B cell (primary cell): ENCODE measurements around the gene WFDC5. TPM values are rescaled to one million over a fixed set of nuclear protein-coding genes. Genes with fewer than 3 reads are reported as not detected.

Experiments used
- ATAC-seq: fragments of 200-7000 bp; cut with Tn5 transposase; one replicate; pipeline ENCODE4 v1.10.0; 2021; ENCODE audit warnings: low read depth, mild to moderate bottlenecking, moderate number of reproducible peaks, moderate library complexity
- CTCF ChIA-PET: fragments of 350-600 bp; sonication (Branson Sonifier 250); formaldehyde crosslinking; loops from one replicate; lab custom pipeline; 2021; ENCODE audit warnings: antibody characterized with exemption, inconsistent platforms; lab: Charles Lee
- POLR2A ChIA-PET: fragments of 350-600 bp; sonication (Branson Sonifier 250); formaldehyde crosslinking; loops from one replicate; lab custom pipeline; 2021; ENCODE audit warnings: antibody characterized with exemption; lab: Charles Lee
- DNase-seq: peaks from one replicate; pipeline ENCODE4 v3.0.0; 2013
- H2AFZ ChIP-seq: 2 replicates; pipeline ENCODE4 v1.6.1; 2012; ENCODE audit warnings: mild to moderate bottlenecking, low read depth, low read length; ENCODE audit not compliant: insufficient read depth, poor library complexity, severe bottlenecking
- H3K27ac ChIP-seq, 2 donors: 1 replicate in 1 of 2; 2 replicates in 1 of 2; pipeline ENCODE4 v1.5.1; 2012 to 2013; ENCODE audit warnings: low read length in 2 of 2, mild to moderate bottlenecking in 2 of 2, moderate library complexity in 1 of 2
- H3K27me3 ChIP-seq, 4 experiments: fragments of 200-600 bp in 1 of 4; sonication (generic) in 1 of 4; replicated peaks in 1 of 4; 1 replicate in 2 of 4; 2 replicates in 2 of 4; pipeline versions ENCODE4 v1.6.1 to v1.7.0; 2013 to 2016; ENCODE audit warnings: low read length in 3 of 4, mild to moderate bottlenecking in 2 of 4, mixed read lengths in 1 of 4, moderate library complexity in 1 of 4; ENCODE audit not compliant: insufficient read depth in 4 of 4, control insufficient read depth in 3 of 4; ENCODE audit errors: control extremely low read depth in 1 of 4
- H3K36me3 ChIP-seq, 2 experiments: replicated peaks in 1 of 2; 1 replicate in 1 of 2; 2 replicates in 1 of 2; pipeline versions ENCODE4 v1.6.1 to v1.7.1; 2013; ENCODE audit warnings: low read length in 1 of 2; ENCODE audit not compliant: insufficient read depth in 2 of 2, control insufficient read depth in 1 of 2; ENCODE audit errors: control extremely low read depth in 1 of 2, extremely low read depth in 1 of 2
- H3K4me1 ChIP-seq, 2 donors: fragments of 200-600 bp in 1 of 2; sonication (generic) in 1 of 2; 1 replicate in 1 of 2; 2 replicates in 1 of 2; pipeline versions ENCODE4 v1.5.1 to v1.6.1; 2013 to 2017; ENCODE audit warnings: low read length in 2 of 2; ENCODE audit not compliant: control insufficient read depth in 2 of 2, insufficient read depth in 2 of 2
- H3K4me2 ChIP-seq: replicated peaks from 2 replicates; pipeline ENCODE3; 2012; ENCODE audit warnings: mild to moderate bottlenecking, low read depth, low read length; ENCODE audit not compliant: poor library complexity, severe bottlenecking
- H3K4me3 ChIP-seq, 5 experiments: fragments of 200-600 bp in 1 of 5; sonication (generic) in 1 of 5; 1 replicate in 3 of 5; 2 replicates in 2 of 5; pipeline versions ENCODE4 v1.5.1 to v1.7.0; 2011 to 2016; ENCODE audit warnings: low read length in 4 of 5, mild to moderate bottlenecking in 4 of 5, low read depth in 2 of 5, control low read depth in 1 of 5, moderate library complexity in 1 of 5; ENCODE audit not compliant: insufficient read depth in 1 of 5; ENCODE audit errors: control extremely low read depth in 1 of 5, extremely low read depth in 1 of 5
- H3K79me2 ChIP-seq: fragments of 200-600 bp; sonication (generic); one replicate; pipeline ENCODE4 v1.6.0; 2016; ENCODE audit warnings: low read length; ENCODE audit not compliant: control insufficient read depth, insufficient read depth
- H3K9ac ChIP-seq: fragments of 200-600 bp; sonication (generic); 2 replicates; pipeline ENCODE4 v1.6.1; 2017; ENCODE audit warnings: mild to moderate bottlenecking, low read length, moderate library complexity
- H3K9me3 ChIP-seq, 3 donors: one replicate each; pipeline versions ENCODE4 v1.6.1 to v1.7.1; 2013; ENCODE audit warnings: low read length in 2 of 3; ENCODE audit not compliant: control insufficient read depth in 2 of 3, insufficient read depth in 1 of 3; ENCODE audit errors: control extremely low read depth in 1 of 3
- H4K20me1 ChIP-seq: 2 replicates; pipeline ENCODE4 v1.6.0; 2012; ENCODE audit warnings: mild to moderate bottlenecking, low read length; ENCODE audit not compliant: insufficient read depth, control insufficient read depth, poor library complexity, severe bottlenecking
- H3K27ac Mint-ChIP-seq: one replicate; pipeline ENCODE4 v1.8.0; 2021; ENCODE audit warnings: mixed read lengths
- H3K27me3 Mint-ChIP-seq: one replicate; pipeline ENCODE4 v1.8.0; 2021; ENCODE audit warnings: mixed read lengths
- H3K4me1 Mint-ChIP-seq: one replicate; pipeline ENCODE4 v1.8.0; 2021; ENCODE audit warnings: mixed read lengths
- H3K4me3 Mint-ChIP-seq: one replicate; pipeline ENCODE4 v1.8.0; 2021; ENCODE audit warnings: mixed read lengths
- H3K9me3 Mint-ChIP-seq: one replicate; pipeline ENCODE4 v1.8.0; 2022; ENCODE audit warnings: mixed read lengths; ENCODE audit not compliant: insufficient read depth
- CTCF ChIP-seq: fragments of 200-600 bp; IDR thresholded peaks from one replicate; pipeline ENCODE4 v1.8.0; 2022; ENCODE audit warnings: antibody characterized with exemption, mild to moderate bottlenecking
- EZH2 ChIP-seq: IDR thresholded peaks from 2 replicates; pipeline ENCODE4 v1.6.1; 2012; ENCODE audit warnings: borderline replicate concordance, low read depth, mild to moderate bottlenecking, moderate library complexity, low read length; ENCODE audit not compliant: insufficient read depth, poor library complexity, severe bottlenecking
- WGBS: methylation state at CpG from one replicate; pipeline ENCODE4 v1.1.5; 2013; ENCODE audit warnings: missing lambda C conversion rate; ENCODE audit not compliant: insufficient coverage; 5-methylcytosine and 5-hydroxymethylcytosine counted together
- intact Hi-C: fragments of 100-400 bp; cut with micrococcal nuclease; formaldehyde crosslinking; loops from one replicate; pipeline ENCODE4 v1.10.0; 2022
- polyA plus RNA-seq: library from polyadenylated mRNA; depleted of rRNA; stranded (reverse); fragments of >200 nt; gene quantifications from 2 replicates; pipeline ENCODE4 v1.2.3, GENCODE V29; 2012
- total RNA-seq, 2 donors: library from RNA; stranded (reverse); fragments of 120-200 nt in 1 of 2; gene quantifications; 1 replicate in 1 of 2; 2 replicates in 1 of 2; pipeline versions ENCODE4 v1.2.3 to v1.2.4, GENCODE V29; 2013 to 2022

WFDC5 gene
- total and polyA plus RNA-seq, 2 donors (not counting 1 experiment from before 2014, with no cell fraction given) = not detected

- no CpG with 5 or more reads among the region's 2 CpGs for WGBS
- H3K27me3 ChIP-seq = peaks cover 0 to 27% (median 8%) of the 10 kb centered on the region in 4 experiments
- no peak for DNase-seq
- no peak overlapping the region for H3K4me3 ChIP-seq
- H3K9ac ChIP-seq = no peak overlapping the region
- Mint-ChIP-seq H3K27ac (no peak overlapping the region), H3K27me3 (peaks cover 39% of the 10 kb centered on the region), H3K4me1 (peaks cover 6% of the 10 kb centered on the region), H3K4me3 (no peak overlapping the region), H3K9me3 (no peaks in the 10 kb centered on the region)
- ChIA-PET POLR2A (no interaction called here), CTCF (interaction anchor here (1.2 to 4.1 kb wide), 3 partner anchors 9 to 184 kb away, joined by 3 to 33 read pairs (median 4); no protein-coding TSS in a partner anchor)
- H3K4me2 ChIP-seq = no peak overlapping the region
- no peaks in the 10 kb centered on the region for H3K79me2 ChIP-seq
- no peaks in the 10 kb centered on the region for H4K20me1 ChIP-seq
- no peaks in the 10 kb centered on the region for H3K36me3 ChIP-seq
- no peak for ATAC-seq
- TF ChIP-seq EZH2 = no peak
- TF ChIP-seq CTCF = no peak
- H3K9me3 ChIP-seq = no peaks in the 10 kb centered on the region
- intact Hi-C loops = no loop called here
- no peak overlapping the region for H3K27ac ChIP-seq
- peaks cover 6 to 7% of the 10 kb centered on the region in 2 donors for H3K4me1 ChIP-seq
- no peak overlapping the region for H2AFZ ChIP-seq
These were observed 9.7 kb downstream of the WFDC5 start for GRCh38 chr20:45105317-45105716.

GRCh38 chr20:45104786-45105185 is 10.2 kb downstream of the WFDC5 start:
- 57% methylated on average over 3 of the region's 5 CpGs for WGBS
- Histone ChIP-seq H3K79me2 (no peaks in the 10 kb centered on the region), H3K27ac (no peak overlapping the region), H3K4me2 (no peak overlapping the region), H3K27me3 (peaks cover 0 to 32% (median 12%) of the 10 kb centered on the region in 4 experiments), H3K9me3 (no peaks in the 10 kb centered on the region), H4K20me1 (no peaks in the 10 kb centered on the region), H3K4me1 (peaks cover 7% of the 10 kb centered on the region in 2 donors), H3K9ac (no peak overlapping the region), H3K4me3 (no peak overlapping the region), H3K36me3 (no peaks in the 10 kb centered on the region), H2AFZ (no peak overlapping the region)
- ChIA-PET CTCF (interaction anchor here (1.2 to 4.1 kb wide), 3 partner anchors 8 to 185 kb away, joined by 3 to 33 read pairs (median 4); no protein-coding TSS in a partner anchor), POLR2A (no interaction called here)
- no peak overlapping the region for H3K27ac Mint-ChIP-seq
- peaks cover 6% of the 10 kb centered on the region for H3K4me1 Mint-ChIP-seq
- no peaks in the 10 kb centered on the region for H3K9me3 Mint-ChIP-seq
- no peak overlapping the region for H3K4me3 Mint-ChIP-seq
- DNase-seq = no peak
- no peak for ATAC-seq
- TF ChIP-seq EZH2 (no peak), CTCF (no peak)
- H3K27me3 Mint-ChIP-seq = peaks cover 44% of the 10 kb centered on the region
- intact Hi-C loops = no loop called here
